ENCODE results near the gene MAP3K8.
"Not testable (repeated sequence)": the region's sequence is repeated elsewhere in the genome, so short reads cannot be mapped to it uniquely, and the experiment has no call there.

The MAP3K8 gene

GRCh38 chr10:30422981-30423654, 10.9 kb upstream of the MAP3K8 start:
- no peak for DNase-seq (ENCODE audit: low read depth in 4 of 4, low spot score in 1 of 4)

- not testable (repeated sequence) for DNase-seq (ENCODE audit: low read depth in 4 of 4, low spot score in 1 of 4)
Measured at GRCh38 chr10:30423655-30424275, 10.2 kb upstream of the MAP3K8 start.

- DNase-seq (ENCODE audit: low read depth in 4 of 4, low spot score in 1 of 4) = no peak
Measured at GRCh38 chr10:30425336-30426075, 8.5 kb upstream of the MAP3K8 start.

- no peak for DNase-seq (ENCODE audit: low read depth in 4 of 4, low spot score in 1 of 4)
Measured at GRCh38 chr10:30430544-30431298, 3.3 kb upstream of the MAP3K8 start.

GRCh38 chr10:30431435-30431911, 2.5 kb upstream of the MAP3K8 start:
- no peak for DNase-seq (ENCODE audit: low read depth in 4 of 4, low spot score in 1 of 4)

- no peak for DNase-seq (ENCODE audit: low read depth in 4 of 4, low spot score in 1 of 4)
Measured at GRCh38 chr10:30432622-30433305, 1.2 kb upstream of the MAP3K8 start.

- DNase-seq (ENCODE audit: low read depth in 4 of 4, low spot score in 1 of 4) = no peak
Measured at GRCh38 chr10:30433306-30433729, 666 bp upstream of the MAP3K8 start.

- DNase-seq (ENCODE audit: low read depth in 4 of 4, low spot score in 1 of 4) = peak in 2 of 4 experiments; percentile 29 to 58
Measured at GRCh38 chr10:30434273-30435072, 489 bp downstream of the MAP3K8 start.

- DNase-seq (ENCODE audit: low read depth in 4 of 4, low spot score in 1 of 4) = no peak
Measured at GRCh38 chr10:30435073-30435422, 1.1 kb downstream of the MAP3K8 start.

GRCh38 chr10:30435499-30436167, 1.6 kb downstream of the MAP3K8 start:
- not testable (repeated sequence) for DNase-seq (ENCODE audit: low read depth in 4 of 4, low spot score in 1 of 4)

- no peak for DNase-seq (ENCODE audit: low read depth in 4 of 4, low spot score in 1 of 4)
Measured at GRCh38 chr10:30436191-30436611, 2.2 kb downstream of the MAP3K8 start.

GRCh38 chr10:30436671-30437030, 2.7 kb downstream of the MAP3K8 start:
- DNase-seq (ENCODE audit: low read depth in 4 of 4, low spot score in 1 of 4) = no peak

GRCh38 chr10:30437031-30437841, 3.3 kb downstream of the MAP3K8 start:
- no peak for DNase-seq (ENCODE audit: low read depth in 4 of 4, low spot score in 1 of 4)

GRCh38 chr10:30438021-30438850, 4.3 kb downstream of the MAP3K8 start:
- no peak for DNase-seq (ENCODE audit: low read depth in 4 of 4, low spot score in 1 of 4)

GRCh38 chr10:30439931-30440330, 5.9 kb downstream of the MAP3K8 start:
- DNase-seq (ENCODE audit: low read depth in 4 of 4, low spot score in 1 of 4) = no peak

GRCh38 chr10:30442019-30442606, 8.1 kb downstream of the MAP3K8 start:
- no peak for DNase-seq (ENCODE audit: low read depth in 4 of 4, low spot score in 1 of 4)

- DNase-seq (ENCODE audit: low read depth in 4 of 4, low spot score in 1 of 4) = no peak
Measured at GRCh38 chr10:30443049-30443448, 9.1 kb downstream of the MAP3K8 start.

Measured in stimulated activated CD4-positive, alpha-beta T cell treated with anti-CD3 and anti-CD28 coated beads, Interleukin-1b, Interleukin-23, amount 100 ng/mL, for 24 hours (primary cell).